HG03469 (cell line): ENCODE data around the gene GABRA4.

Source experiments
- ATAC-seq: cut with Tn5 transposase; IDR thresholded peaks from one replicate; pipeline ENCODE4 v1.9.1; 2021; ENCODE audit warnings: mild to moderate bottlenecking, moderate library complexity, moderate number of reproducible peaks; ENCODE audit not compliant: unreplicated experiment

GABRA4 gene

DNA sequence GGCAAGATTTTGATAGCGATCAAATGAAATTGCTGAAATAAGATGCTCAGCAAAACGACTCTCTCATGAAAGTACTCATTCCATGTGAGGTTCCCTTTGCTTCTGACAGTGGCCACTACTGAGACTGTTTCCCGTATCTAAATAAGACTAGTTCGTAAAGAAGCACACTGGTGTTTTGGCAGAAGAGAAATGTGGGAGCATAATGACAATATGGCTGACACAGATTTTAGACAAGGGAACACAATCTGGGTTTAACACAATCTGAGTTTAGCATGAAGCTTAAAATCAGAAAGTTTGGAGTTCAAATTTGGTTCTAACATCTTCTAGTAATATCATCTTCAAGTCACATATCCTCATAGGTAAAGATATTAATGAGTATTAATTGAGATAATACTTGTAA, 13.7 kb downstream of the GABRA4 start:
- ATAC-seq: no peak

DNA sequence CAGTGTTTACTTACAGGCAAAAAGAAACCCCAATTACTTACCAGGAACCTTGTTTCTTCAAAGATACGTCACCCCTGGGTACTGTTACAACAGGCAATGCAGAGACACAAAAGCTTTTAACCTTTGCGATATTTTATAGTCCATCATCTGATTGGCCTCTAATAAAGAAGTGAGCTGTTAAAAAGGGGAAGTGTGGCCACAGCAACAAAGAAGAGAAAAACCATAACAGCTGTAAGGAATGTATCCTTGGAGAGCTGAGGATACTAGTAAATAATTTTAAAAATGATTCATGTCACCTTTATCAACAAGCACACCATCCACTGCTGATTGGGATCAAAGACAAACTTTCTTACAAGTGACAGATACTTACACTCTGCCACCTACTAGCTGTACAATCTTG, 14.1 kb downstream of the GABRA4 start:
- no peak for ATAC-seq

DNA sequence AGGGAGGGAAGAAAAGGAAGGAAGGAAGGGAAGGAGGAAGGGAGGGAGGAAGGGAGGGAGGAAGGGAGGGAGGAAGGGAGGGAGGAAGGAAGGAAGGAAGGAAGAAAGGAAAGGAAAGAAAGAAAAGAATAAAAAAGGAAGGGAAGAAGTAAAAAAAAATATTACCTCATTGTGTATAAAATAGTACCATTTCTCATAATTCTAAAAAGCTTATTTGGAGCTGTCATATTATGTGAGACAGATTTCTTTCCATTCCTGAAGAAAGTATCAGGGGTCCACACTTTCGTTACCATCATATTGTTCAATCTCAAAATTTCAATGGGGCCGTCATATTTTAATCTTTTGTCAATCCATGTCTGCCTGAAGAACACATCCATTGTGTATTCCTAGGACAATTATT, 16.1 kb downstream of the GABRA4 start:
- no peak for ATAC-seq

DNA sequence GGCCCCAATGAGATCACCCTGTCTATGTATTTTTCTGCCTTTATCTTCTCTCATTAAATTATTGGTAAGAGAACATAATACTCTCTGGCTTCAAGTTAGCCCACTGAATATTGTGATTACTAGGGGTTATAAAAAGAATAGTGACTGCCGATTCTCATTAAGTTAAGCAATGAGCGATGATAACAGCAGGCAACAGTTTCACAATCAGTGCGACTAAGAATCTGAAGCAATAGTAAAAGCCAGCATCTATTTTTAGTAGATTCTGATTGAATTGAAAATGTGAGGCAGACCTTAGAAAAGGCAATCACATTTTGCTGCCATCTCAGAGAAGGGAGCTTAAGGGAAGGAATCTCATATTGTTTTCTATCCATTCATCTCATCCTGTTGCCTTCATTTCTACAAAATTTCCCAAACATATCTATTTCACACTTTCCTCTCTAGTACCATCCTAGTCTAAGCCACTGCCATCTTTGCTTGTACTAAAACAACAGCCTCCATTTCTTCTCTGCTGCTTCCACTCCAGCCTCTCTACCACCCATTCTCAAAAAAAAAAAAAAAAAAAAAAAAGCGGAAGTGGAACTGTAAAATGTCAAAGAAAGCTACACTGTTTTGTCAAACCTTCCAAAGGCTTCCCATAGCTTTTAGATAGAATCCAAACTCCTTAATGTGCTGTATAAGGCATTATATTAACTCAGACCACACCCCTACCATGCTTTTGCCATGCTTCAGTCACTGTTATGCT, 17.4 kb downstream of the GABRA4 start:
- peak; percentile 53 for ATAC-seq

DNA sequence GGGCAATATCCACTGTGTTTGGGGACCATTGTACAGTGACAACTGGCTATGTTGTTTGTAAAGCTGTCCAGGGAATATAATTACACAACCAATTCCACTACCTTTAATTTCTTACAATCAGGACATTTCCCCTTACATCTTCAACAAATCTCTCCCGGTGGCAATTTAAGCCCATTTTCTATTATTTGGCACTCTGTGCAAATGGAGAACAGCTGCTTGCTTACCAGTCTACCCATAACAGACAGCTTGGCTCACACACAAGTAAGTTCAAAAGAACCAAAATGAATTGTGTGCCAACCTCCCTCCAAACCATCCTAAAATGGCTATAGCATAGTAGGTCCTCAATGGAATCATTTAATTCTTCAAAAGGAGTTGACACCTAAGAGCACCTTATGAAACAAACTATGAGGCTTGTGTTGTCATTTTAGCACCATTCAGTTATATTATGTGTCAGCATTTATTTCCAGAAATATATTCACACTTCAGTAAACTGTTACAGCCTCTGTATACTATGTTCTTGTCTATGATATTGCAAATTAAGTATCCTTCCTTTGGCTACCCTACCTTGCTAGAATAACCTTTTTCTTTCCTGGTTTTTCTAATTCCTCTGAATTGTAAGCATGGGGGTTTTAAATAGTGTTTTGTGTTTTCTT, 18.4 kb downstream of the GABRA4 start:
- ATAC-seq: no peak

DNA sequence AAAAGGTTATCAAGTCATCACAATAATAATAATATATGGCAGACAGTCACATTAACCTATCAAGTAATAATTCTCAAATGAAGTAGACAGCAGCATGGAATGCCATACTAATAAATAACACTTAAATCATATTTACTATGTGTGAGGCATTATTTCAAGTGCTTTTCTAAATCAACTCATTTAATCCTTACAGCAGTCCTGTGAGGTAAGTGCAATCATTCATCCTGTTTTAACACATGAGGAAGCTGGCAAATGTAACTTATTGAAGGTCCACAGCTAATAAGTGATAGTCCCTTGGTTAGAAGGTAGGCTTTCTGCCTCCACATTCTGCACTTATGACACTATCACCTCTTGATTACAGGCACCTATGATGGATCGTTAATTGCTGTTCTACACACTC, 24.5 kb downstream of the GABRA4 start:
- no peak for ATAC-seq

DNA sequence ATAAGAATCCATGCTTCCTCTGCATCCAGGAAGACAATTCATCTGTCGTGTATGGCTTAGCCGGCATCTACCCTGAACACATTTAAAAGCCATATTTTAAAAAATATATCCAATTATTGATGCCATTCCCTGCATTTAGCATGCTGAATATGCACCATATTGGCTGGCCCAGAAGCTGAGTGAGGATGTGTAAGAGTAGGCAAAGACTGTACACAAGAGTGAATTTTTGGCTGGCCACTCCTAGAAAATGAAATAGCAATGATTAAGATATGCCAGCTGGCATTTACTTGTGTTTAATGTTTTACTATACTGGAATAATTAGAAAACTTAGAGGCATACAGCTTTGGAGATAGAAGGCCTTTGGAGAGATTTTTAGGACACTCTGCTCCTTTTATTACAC, 25.8 kb downstream of the GABRA4 start:
- no peak for ATAC-seq

DNA sequence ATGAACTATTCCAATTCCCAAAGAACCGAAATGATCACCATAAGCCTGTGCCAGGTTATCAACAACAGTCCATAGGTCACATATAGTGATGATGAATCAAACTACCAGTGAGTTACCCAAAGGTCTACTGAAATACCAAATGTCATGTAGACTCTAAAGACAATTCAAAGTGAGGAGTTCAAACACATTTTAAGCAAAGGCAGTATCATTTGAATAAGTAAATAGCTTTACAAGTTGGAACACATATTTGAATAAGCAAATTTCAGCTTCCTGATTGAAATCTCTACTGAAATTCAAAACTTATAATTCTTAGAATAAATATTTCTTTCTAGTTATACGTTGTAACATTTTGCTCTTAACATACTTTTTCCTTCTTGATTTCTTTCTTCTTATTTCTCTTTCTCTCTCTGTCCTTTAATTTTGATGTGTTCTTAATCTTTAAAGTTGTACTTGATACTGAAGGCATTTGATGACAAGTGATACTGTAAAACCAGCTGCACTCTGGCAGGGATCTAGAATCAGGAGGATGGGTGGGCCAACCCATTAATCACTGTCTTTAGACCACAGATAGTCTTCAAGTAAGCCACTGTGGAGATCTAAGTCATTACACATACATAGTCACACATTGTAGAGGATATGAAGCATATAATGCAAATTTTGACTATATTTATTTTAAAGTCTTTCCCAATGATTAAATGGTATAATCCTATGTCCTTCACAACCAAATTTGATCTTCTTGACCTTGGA, 34.5 kb downstream of the GABRA4 start:
- no peak for ATAC-seq

DNA sequence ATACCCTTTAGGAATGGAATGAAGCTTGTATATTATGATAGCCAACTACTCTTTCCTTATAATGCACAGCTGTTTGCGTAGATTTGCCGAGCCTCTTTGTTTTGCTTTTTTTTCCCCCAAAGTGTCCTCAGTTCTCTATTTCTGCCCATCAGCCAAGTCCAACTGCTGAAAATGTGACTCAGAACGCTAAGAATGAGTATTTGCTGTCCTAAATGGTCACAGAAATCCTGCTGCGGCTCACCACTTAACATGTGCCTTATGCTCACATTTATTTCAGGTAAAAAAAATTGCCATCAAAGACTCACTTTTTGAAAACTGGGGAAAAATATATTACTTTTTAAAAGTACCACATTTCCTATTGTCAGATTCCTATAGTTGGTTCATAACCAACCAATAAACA, 36.9 kb downstream of the GABRA4 start:
- ATAC-seq: no peak

DNA sequence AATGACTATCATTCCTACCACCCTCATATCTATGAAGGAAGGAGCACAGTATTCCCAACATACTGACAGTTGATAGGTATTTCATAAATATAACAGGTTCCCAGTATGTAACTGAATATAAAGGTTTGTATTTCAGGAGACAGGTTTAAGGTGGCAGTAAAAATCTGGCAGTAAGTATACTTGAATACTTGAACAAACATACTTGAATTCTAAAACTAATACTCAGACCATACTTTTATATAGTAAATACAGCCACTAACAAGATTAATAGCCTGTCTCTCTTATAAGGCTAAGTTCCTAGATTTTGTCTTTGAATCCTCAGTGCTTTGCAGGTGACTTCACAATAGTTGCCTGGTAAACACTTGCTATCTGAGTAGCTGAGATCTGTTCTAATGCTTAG, 37.8 kb downstream of the GABRA4 start:
- no peak for ATAC-seq

DNA sequence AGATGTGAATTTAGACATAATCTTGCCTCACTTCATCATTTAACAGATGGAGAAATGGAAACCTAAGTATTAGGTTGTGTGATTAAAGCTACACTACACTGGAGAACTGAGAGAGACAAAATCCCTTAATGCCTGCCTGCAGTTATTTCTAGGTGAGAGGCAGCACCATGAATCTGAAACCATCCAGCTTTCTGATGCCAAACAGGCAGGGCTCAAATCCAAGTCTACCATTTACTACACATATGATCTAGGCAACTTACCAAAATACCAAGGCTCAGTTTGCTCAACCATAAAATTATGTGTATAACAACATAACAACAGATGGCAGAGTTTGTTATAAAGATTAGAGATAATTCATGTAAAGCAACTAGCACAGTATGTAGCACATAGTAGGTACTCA, 38.7 kb downstream of the GABRA4 start:
- no peak for ATAC-seq

DNA sequence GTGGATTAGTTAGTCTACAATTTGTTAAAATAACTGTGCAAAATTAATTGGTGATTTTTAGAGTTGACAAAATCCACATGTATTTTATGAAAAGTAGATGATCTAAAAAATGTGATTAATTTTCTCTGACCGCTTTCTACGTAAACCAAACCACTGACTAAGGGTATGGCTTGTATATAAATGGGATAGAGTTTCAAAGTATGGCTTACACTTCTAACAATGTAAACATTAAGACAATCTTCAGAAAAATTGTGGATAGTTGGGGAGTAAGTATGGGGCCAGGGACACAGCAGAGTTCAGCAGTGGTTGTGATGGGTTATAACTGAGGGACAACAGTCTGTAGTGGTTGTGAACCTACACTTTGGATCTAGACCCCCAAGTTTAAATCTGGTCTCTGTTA, 39.8 kb downstream of the GABRA4 start:
- no peak for ATAC-seq

DNA sequence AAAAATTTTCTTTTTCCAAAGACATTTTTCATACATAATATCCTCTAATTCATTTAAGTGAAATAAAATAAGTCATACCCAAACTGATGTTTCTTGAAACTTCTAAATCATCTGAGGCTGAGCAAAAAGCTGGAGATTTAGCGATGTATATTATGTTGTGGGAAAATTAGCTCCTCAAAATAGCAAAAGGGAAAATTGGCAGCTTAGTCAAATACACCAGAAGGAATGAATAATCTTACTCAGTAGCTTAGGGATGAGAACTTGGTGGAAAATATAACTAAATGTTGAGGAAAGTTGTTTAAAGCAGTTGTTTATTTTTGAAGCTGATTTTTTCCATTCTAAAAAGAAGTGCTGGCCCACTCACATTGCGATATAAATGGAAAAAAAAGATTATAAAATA, 40.9 kb downstream of the GABRA4 start:
- no peak for ATAC-seq

DNA sequence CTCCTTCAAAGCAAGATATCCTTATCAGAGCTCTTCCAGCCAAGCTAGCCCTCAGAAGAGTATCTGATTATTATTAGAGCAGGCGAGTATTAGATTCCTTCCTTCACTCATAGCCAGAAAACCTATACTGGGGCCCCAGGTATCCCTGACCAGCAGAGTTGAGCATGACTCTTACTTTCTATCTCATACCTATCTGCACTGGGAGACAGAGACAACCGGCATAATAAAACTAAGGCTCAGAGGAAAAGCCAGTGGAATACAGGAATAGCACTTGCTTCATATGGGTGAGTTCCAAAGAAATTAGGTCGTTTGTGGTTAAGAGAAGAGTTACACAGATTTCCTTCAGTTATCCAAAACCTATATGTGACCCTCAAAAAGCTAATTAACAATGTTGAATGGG, 42.6 kb downstream of the GABRA4 start:
- no peak for ATAC-seq

DNA sequence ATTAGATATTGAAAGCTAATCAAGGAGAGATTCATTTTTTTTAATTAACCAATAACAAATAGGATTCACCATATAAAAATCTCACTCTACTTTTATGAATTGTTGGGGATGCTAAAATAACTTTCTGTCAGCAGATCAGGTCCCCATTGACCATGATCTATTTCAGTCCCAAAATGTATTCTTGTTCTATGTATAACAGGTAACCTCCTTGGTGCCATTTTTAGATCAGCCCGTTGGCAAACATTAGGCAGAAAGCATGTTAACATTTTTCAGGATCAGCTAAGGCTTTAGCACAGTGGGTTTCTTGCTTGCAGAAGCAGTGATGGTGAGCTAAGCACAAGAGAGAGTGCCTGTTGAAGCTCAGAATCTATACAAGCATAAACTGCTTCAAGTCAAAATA, 43.6 kb downstream of the GABRA4 start:
- ATAC-seq: no peak

DNA sequence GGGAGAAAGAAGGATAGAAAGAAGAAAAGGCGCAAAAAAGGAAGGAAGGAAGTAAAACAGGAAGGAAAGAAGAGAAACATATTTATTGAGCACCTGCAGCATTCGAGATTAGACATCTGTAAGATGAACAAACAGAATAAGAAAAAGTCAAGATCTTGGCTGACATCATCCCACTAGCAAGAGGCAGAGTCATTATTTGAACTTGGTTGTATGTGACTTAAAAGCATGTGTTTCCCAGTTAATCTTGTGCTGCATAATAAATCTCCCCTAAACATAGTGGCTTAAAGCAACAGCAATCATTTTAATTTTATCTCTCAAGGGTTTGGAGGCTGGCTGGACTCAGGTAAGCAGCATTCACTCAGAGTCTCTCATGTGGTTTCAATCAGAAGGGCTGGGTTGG, 45.8 kb downstream of the GABRA4 start:
- no peak for ATAC-seq

DNA sequence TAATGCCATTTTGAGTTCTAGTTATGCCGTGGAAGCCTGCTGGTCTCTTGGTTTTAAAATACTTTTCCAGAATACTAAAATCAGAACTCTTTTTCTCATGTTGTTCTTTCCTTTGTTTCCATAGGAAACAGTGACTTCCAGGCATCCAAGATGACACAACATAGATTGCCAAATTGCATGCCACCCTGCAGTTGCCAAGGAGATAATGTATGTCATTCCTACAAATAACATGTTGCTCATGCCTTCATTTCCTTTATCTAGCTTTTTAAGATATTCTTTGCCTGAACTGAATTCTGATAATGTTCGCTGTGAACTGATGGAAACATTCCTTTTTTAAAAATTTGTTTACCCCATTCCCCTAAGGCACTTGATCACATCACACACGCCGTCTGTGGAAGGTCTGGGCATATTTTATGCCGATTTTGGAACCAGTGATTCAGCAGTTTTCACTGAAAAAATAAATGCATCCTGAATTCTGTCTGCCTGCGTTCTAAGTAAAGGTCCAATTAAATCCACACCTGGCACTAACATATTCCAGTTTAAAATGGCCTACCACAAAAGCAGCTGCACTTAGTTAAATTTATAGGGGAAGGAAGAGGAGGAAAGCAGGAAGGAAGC, 46.4 kb downstream of the GABRA4 start:
- ATAC-seq: no peak

DNA sequence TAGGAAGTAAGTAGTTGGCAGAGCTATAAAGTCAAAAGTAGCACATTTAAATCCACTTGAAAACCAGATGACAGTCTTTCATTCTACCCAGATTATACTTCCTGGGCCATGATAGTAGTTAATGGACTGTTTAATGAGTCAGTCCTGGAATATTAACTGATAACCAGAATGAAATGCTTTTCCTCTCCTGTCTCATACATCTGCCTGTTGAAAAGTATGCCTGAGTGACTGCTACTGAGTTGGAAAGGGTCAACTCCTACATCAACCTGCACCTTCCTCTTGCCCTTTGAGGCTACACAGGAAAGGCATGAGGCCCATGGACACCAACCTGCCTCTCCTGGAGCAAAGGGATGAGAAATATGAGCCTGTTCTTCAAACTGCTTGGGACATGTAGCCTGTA, 48.3 kb downstream of the GABRA4 start:
- no peak for ATAC-seq

DNA sequence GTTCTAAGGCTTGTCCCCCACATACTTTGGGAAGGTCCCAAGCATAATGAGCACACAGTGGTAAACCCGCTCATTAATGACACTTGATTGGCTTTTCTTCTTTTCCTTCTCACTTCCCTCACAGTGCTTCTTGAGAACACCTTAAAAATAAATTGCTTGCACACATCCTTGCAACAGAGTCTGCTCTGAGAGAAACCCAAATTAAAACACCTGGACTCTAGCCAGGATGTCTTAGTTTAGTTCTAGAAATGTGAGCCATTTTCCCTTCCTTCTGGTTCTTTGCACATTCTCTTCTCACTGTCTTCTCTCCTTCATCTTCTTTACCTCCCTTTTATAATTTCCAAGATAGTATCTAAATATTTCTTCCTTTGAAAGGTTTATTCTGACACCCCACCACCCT, 49.0 kb downstream of the GABRA4 start:
- no peak for ATAC-seq

DNA sequence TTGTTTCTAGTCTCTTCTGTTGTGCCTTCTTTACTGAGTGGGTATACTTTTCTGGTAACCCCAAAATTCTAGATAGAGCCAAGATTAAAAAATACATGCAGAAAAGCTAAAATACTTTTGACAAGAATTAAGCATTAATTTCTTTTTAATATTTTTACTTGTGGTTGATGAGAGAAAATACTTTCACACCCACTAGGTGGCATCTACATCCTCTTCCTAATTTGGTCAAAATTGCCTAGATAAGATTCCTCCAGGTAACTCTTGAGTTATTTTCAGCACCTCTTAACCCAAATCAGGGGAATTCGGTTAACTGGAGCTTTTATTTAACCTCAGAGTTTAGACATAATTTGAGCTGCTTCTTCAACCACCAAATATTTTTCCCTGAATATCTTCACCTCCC, 55.9 kb downstream of the GABRA4 start:
- ATAC-seq: no peak

DNA sequence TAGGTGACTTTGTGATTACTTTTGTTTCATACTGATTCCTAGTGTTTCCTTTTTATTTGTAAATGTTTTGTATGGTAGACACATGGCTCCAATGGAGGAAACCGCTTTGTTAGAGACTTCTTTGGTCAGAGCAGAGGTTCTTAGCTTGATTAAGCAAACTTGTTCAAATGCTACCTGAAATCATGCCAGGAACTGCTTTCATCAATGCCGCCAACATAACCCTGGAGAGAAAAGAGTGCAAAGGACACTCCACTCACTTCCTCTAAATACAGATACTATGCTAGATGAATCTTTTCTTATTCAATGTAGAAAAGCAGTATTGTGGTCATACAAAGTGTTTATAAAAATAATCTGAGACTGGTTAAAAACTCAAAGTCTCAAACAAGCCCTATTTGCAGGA, 58.7 kb downstream of the GABRA4 start:
- no peak for ATAC-seq

DNA sequence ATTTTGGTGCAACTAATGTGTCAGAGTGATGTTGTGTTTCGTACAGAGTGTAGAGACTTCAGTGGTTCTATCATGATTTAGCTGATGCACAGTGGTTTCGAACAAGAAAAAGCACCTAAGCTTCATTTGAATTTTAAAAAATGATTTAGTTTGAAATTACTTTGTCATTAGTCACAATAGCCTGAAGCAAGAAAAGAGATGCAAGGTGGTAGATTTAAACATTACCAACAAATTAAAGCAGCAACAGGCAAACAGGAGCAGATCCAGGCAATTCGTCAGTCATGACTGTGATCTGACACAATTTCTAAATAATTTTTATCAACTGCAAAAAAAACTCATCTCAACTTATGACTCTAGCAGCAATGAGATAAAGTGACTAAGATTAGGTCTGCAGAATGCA, 59.7 kb downstream of the GABRA4 start:
- no peak for ATAC-seq
